ENCODE measurements around the gene SSBP3.
"Not testable (repeated sequence)": the region's sequence is repeated elsewhere in the genome, so short reads cannot be mapped to it uniquely, and the experiment has no call there.

DNA sequence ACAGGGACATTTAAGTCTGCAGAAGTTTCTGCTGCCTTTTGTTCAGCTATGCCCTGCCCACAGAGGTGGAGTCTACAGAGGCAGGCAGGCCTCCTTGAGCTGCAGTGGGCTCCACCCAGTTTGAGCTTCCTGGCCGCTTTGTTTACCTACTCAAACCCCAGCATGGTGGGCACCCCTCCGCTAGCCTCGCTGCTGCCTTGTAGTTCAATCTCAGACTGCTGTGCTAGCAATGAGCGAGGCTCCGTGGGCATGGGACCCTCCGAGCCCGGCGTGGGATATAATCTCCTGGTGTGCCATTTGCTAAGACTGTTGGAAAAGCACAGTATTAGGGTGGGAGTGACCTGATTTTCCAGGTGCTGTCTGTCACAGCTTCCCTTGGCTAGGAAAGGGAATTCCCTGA is 42.6 kb upstream of the SSBP3 start:
- TF ChIP-seq, protein P1, sequence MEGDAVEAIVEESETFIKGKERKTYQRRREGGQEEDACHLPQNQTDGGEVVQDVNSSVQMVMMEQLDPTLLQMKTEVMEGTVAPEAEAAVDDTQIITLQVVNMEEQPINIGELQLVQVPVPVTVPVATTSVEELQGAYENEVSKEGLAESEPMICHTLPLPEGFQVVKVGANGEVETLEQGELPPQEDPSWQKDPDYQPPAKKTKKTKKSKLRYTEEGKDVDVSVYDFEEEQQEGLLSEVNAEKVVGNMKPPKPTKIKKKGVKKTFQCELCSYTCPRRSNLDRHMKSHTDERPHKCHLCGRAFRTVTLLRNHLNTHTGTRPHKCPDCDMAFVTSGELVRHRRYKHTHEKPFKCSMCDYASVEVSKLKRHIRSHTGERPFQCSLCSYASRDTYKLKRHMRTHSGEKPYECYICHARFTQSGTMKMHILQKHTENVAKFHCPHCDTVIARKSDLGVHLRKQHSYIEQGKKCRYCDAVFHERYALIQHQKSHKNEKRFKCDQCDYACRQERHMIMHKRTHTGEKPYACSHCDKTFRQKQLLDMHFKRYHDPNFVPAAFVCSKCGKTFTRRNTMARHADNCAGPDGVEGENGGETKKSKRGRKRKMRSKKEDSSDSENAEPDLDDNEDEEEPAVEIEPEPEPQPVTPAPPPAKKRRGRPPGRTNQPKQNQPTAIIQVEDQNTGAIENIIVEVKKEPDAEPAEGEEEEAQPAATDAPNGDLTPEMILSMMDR (conservative IDR thresholded peaks at IDR 0.05; ENCODE audit: low read length), result not testable (repeated sequence)
- not testable (repeated sequence) for TF ChIP-seq EZH2phosphoT487 (IDR thresholded peaks at IDR 0.05; ENCODE audit: borderline replicate concordance, low read depth, low read length)
